Neural cell (in vitro differentiated cells): Measurements from ENCODE around the gene FGD5.

ENCODE experiments used
- EP300 ChIP-seq: fragments of 450-650 bp; conservative IDR thresholded peaks from 2 replicates; pipeline ENCODE4 v1.6.1; 2014; ENCODE audit warnings: antibody characterized with exemption, mild to moderate bottlenecking, moderate library complexity; ENCODE audit not compliant: poor library complexity, severe bottlenecking
- POLR2AphosphoS5 ChIP-seq: IDR thresholded peaks from 2 replicates; pipeline ENCODE4 v1.6.1; 2012
- TF ChIP-seq, protein P1 (sequence below): fragments of 450-650 bp; IDR thresholded peaks from 2 replicates; pipeline ENCODE4 v1.5.1; 2014; ENCODE audit warnings: antibody characterized with exemption, mild to moderate bottlenecking, moderate library complexity; ENCODE audit not compliant: poor library complexity, severe bottlenecking

DNA sequence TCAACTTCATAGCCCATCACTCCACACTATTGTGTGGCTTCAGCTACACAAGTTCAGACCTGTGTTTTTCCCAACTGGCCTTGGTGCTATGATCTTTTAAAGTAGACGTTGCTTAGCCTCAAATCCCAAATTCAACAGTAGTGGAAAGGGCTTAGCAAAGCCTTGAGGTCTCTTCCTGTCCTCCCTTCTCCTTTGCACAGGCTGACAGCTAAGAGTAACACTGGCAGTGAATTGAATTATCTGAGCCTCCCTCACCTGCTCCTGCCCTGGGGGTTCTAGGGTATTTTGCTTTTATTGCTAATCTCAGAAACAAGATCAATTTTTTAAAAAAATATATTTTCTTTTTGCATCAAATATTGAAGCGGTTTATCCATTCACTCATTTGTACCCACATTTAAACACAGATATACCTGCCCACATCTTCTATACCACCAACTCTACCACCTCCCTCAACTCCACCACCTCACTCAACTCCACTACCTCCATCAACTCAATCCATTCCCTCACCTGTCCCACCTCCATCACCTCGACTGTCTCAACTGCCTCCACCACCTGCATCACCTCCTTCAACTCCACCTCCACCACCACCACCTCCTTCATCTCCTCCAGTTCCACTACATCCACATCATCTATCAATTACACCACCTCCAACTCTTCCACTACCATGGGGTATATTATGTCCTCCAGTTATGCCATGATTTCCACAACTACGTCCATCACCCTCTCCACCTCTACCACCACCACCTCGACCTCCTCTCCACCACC, 10.1 kb upstream of the FGD5 start:
- TF ChIP-seq, protein P1, sequence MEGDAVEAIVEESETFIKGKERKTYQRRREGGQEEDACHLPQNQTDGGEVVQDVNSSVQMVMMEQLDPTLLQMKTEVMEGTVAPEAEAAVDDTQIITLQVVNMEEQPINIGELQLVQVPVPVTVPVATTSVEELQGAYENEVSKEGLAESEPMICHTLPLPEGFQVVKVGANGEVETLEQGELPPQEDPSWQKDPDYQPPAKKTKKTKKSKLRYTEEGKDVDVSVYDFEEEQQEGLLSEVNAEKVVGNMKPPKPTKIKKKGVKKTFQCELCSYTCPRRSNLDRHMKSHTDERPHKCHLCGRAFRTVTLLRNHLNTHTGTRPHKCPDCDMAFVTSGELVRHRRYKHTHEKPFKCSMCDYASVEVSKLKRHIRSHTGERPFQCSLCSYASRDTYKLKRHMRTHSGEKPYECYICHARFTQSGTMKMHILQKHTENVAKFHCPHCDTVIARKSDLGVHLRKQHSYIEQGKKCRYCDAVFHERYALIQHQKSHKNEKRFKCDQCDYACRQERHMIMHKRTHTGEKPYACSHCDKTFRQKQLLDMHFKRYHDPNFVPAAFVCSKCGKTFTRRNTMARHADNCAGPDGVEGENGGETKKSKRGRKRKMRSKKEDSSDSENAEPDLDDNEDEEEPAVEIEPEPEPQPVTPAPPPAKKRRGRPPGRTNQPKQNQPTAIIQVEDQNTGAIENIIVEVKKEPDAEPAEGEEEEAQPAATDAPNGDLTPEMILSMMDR, result no peak
- TF ChIP-seq POLR2AphosphoS5 (no peak), EP300 (no peak)
